HG03520 (cell line): ENCODE data around the gene GPA33.

Source experiments
- ATAC-seq: cut with Tn5 transposase; IDR thresholded peaks from one replicate; pipeline ENCODE4 v1.9.1; 2021; ENCODE audit warnings: mild to moderate bottlenecking, moderate library complexity; ENCODE audit not compliant: unreplicated experiment

Gene GPA33

GRCh38 chr1:167088746-167089417, 1.3 kb downstream of the GPA33 start:
- ATAC-seq, result no peak

GRCh38 chr1:167086768-167087167, 3.4 kb downstream of the GPA33 start:
- ATAC-seq, result no peak

- no peak for ATAC-seq
Observed at GRCh38 chr1:167086033-167086432, 4.1 kb downstream of the GPA33 start.

- ATAC-seq, result no peak
Observed at GRCh38 chr1:167084757-167085156, 5.4 kb downstream of the GPA33 start.

GRCh38 chr1:167083871-167084270, 6.3 kb downstream of the GPA33 start:
- ATAC-seq, result no peak

- no peak for ATAC-seq
Observed at GRCh38 chr1:167083066-167083665, 7.0 kb downstream of the GPA33 start.

GRCh38 chr1:167082511-167083027, 7.6 kb downstream of the GPA33 start:
- no peak for ATAC-seq

DNA sequence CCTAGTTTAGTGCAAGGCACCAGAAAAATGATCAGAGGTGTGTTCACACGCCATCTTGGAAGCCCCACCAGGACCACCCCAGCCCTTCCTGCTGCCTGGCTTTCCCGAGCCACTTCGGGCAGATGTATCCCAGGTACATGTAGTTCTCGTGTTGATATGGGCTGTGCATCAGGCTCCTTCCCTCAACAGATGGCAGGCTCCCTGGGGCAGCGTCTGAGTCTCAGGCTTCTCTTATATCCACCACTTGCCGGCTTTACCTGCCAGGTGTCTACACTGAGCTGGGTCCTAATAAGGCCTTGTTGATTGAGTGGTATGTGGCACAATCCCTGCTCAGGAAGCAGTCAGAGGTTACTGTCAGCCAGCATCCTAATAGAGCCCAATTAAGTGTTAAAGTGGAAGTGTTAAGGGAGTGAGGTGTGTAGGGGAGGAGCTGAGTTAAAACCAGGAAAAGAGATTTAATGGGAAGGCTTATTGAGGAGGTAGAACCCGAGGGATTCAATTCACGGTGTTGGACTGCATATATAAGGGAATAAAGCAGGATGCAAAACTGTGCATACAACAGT, 8.5 kb downstream of the GPA33 start:
- no peak for ATAC-seq

DNA sequence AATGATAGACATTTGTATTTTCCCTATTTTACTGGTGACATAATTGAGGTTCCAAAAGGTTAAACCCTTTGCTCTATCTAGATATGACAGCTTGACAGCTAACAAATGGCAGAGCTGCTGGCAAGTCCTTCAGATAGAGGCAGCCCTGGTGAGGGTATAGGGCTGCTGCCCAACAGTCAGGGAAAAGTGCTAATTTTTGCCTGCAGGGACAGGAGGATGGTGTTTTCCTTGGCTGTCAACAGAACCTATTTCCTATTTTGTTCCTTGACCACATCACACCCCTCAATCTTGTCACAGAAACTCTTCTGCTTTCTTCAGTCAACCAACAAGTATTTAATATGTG, 12.3 kb downstream of the GPA33 start:
- ATAC-seq, result no peak

DNA sequence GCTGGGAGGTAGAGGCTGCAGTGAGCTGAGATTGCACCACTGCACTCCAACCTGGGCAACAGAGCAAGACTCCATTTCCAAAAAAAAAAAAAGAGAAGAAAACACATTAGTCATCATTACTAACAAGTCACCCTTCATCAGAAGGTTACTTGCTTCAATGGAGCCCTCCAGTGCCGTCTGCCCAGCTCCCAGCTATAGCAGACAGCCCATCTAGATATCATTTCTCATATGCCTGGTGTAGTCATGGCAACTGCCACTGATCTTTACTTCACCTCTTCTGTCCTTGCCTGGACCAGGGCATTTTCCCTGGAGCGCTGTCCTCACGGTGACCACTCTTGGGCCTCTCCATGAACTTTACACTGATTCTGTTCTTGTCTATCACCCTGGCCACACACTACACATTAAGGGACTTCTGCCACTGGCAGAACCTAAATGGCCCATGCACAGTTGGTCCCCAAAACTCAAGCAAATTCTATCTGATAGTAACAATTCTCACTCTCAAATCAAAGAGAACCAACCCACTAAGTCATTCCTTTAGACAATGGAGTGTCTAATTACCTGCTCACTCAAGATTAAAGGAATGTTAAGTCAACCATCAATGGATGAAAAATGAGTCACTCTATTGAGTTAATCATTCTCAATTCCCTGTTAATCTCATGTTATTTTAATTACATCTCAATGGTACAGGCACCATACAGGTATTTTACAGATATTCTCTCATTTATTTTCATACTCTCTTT, 12.9 kb downstream of the GPA33 start:
- no peak for ATAC-seq

DNA sequence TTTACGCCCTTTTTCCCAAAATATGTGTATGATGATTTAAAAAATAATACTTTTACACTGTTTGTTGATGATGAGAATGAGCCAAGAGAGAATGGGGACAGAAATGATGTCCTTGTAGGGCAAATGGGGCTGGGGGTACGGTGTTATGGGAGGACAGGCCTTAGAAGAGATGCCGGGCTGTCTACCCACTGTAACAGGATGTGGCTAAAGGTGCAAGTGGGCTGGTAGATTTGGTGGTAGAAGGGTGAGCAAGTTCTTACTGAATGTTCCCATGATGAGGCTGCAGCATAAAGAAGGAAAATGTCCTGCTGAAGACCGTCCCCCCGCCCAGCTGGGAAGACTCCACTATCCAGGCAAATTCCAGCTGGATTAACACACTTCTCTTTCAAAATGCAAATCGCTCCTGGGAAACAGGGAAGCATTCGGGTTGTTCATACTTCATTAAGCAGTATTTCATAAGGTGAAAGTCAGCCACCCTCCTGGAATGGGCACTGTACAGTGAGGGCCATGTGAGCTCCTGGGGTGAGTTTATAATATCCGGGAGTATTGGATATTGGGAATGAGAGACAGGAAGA, 14.0 kb downstream of the GPA33 start:
- no peak for ATAC-seq

DNA sequence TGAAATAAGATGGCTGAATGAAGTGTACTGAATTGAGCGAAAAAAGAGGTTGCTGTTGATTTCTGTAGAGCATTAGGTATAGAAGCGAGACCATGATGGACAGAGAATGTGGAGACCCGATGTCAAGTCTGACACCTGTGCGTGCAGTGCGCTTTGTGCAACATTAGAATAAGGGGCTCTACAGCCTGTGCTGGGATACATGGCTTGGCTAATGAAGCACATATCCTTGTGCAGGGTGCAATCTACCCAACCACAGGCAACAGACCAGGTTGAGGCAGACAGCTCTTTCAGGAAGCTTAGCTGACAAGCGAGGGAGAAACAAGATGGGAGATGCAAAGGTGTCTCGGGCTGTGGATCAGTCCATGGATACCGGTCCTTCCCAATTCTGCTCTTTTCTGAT, 18.9 kb downstream of the GPA33 start:
- no peak for ATAC-seq

GRCh38 chr1:167068761-167069160, 21.4 kb downstream of the GPA33 start:
- ATAC-seq, result no peak

DNA sequence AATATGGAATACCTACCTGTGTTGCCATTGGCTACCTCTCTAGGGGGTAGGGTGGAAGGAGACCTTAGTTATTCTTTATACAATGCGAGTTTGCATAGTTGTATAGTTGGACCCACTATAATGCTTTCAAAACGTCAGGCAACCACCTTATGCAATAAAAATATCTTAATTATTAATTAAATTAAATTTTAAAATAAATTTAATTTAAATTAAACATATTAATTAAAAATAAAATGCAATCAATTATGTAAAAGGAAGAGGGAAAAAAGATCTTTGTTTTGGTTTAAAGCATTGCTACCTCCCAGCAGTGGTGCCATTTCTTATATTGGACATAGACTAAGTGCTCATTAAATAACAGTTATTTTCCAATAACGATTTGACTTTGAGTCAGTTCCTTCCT, 22.3 kb downstream of the GPA33 start:
- ATAC-seq, result no peak

DNA sequence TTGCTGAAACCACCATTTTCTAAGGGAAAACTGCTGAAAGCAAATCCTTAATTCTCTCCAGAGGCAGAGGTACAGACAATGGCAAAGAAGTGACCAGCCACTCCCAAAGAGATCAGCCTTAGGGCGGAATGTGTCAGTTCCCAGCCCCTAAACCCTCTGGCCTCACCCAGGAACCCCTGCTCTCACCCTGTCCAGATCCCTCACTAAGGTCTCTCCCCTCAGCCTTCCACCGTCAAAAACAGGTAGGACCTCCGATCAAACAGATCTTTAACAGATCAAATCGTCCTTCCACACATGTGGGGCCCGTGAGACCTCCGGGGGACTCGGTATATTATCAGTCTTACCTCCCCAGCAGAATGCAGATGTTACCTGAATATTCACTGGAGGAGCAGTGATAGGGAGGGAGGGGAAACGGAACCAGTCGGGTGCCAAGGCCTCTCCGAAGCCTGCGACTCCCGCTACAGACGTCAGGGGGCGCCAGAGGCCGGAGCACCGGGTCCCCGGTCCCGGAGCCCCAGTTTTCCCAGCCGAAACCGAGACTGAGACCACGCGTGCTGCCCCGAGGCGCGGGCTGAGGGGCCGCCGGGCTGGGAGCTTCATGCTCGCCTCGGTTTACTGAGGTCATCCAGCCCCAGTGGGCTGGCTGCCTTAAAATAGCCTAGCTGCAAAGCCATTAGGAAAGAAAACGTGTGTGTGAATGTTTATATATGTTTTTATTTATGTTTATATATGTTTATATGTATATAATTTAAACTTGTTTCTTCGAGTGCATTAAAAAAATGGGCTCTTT, 23.6 kb downstream of the GPA33 start:
- ATAC-seq, result peak; percentile 53

GRCh38 chr1:167065471-167065870, 24.7 kb downstream of the GPA33 start:
- ATAC-seq, result no peak

DNA sequence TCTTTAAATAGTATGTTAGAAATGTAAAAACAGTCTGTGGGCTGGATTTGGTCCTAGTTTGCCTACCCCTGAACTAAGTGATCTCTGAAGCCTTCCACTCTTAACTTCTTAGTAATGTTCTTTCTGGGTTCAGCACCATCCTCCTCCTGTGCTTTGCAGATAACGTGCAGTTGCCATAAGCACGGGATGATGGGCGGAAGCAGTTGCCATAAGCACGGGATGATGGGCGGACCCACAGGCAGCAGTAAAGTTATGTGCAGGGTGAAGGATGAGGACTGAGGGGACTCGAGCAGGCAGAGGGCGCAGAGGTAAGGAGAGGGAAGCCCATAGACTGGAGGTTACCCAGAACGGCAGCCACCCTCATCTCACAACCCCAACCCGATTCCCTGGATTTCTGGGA, 25.6 kb downstream of the GPA33 start:
- ATAC-seq, result no peak

GRCh38 chr1:167061073-167061464, 29.1 kb downstream of the GPA33 start:
- ATAC-seq, result no peak

DNA sequence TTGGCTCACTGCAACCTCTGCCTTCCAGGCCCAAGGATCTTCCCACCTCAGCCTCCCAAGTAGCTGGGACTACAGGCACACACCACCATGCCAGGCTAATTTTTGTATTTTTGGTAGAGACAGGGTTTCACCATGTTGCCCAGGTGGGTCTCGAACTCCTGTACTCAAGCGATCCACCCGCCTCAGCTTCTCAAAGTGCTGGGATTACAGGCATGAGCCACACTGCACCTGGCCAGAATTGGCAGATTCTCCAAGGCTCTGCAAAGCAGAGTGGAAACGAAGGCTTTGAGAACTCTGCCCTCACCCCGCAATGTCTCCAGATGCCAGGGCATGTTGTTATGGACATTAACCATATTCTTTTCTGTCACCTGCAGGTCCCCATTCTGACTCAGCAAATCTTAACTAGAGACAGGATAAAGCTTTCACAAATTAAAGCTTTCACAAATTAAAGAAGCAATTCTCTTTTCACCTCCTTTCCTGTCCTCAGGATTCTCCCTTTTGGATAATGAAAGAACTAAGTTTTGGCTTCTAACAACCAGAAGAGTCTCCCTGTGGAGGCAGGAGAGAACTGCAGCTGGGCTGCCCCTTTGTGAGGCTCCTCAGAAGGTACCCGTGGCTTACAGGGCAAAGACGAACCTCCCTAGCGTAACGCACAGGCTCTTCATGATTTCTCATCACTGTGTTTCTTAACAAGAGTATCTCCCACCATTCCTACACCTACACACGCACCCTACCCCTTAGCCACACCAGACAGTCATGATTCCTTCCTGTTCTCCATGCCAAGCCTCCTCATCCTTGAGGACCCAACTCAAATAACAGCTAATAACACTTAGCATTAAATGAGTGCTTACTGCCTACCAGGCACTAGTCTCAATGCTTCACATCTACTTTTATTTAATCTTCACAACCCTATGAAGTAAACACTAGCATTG, 29.8 kb downstream of the GPA33 start:
- ATAC-seq, result no peak

GRCh38 chr1:167059809-167060107, 30.4 kb downstream of the GPA33 start:
- ATAC-seq, result no peak
